ENCODE data around the gene NLGN4Y. TPM values are rescaled to one million over a fixed set of nuclear protein-coding genes. Genes with fewer than 3 reads are reported as not detected.

The NLGN4Y gene
- total RNA-seq, 4 donors from 2014 or later = 18.1 to 18.9 TPM; not detected in 2

DNA sequence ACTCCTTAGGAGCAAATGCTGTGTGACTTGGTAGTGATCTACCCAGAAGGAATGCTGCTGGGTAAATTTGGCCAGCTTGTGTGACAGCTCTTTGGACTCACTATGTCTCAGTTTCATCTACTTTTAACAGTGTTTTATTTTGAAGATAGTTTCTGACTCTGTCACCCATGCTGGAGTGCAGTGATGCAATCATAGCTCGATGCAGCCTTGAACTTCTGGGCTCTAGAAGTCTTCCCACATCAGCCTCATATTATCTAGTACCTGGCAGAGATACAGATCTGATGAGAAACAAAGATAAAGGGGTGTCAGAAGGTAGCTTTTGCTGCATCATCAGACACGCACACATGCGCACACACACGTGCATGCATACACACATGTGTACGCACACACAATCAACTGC is 19.2 kb downstream of the NLGN4Y start:
- TF ChIP-seq, protein P1, sequence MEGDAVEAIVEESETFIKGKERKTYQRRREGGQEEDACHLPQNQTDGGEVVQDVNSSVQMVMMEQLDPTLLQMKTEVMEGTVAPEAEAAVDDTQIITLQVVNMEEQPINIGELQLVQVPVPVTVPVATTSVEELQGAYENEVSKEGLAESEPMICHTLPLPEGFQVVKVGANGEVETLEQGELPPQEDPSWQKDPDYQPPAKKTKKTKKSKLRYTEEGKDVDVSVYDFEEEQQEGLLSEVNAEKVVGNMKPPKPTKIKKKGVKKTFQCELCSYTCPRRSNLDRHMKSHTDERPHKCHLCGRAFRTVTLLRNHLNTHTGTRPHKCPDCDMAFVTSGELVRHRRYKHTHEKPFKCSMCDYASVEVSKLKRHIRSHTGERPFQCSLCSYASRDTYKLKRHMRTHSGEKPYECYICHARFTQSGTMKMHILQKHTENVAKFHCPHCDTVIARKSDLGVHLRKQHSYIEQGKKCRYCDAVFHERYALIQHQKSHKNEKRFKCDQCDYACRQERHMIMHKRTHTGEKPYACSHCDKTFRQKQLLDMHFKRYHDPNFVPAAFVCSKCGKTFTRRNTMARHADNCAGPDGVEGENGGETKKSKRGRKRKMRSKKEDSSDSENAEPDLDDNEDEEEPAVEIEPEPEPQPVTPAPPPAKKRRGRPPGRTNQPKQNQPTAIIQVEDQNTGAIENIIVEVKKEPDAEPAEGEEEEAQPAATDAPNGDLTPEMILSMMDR (IDR thresholded peaks at IDR 0.05) = no peak
- no peak for TF ChIP-seq POLR2A (IDR thresholded peaks at IDR 0.05)
- 97% methylated on average over 5 of the region's 5 CpGs; no CpG with 5 or more reads in 1 of the 2 donors for WGBS, 2 donors
- H3K36me3 ChIP-seq = no peaks in the 10 kb centered on the region
- no peak overlapping the region for H3K4me3 ChIP-seq
- no peak for DNase-seq
- H3K27me3 ChIP-seq = no peaks in the 10 kb centered on the region
- no peaks in the 10 kb centered on the region for H3K9me3 ChIP-seq
- intact Hi-C loops (cut with DNase I) = no loop called here
- no peak overlapping the region for H3K27ac ChIP-seq
- no peaks in the 10 kb centered on the region for H3K4me1 ChIP-seq

DNA sequence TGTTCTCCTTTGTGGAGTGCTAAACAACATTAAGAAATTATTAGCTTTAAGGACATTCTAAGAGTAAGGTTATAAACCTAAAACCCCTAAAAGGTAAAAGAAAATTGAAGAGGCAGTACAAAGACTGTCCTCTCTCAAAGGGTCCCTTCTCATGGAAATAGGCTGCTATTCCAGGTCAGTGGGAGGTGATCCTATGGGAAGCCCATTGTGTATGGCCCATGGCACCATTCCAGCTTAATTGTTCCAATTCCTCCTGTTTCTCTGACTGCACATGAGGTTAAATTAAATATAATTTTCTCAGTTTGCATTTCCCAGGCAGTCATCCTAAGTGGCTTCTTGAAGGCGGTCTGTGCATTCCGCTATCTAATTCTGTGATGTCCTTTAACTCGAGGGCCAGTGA is 57.0 kb downstream of the NLGN4Y start:
- H3K27ac ChIP-seq = no peak overlapping the region
- H3K27me3 ChIP-seq = no peaks in the 10 kb centered on the region
- H3K9me3 ChIP-seq = no peaks in the 10 kb centered on the region
- H3K4me3 ChIP-seq = no peak overlapping the region
- intact Hi-C loops (cut with DNase I) = no loop called here
- TF ChIP-seq POLR2A (IDR thresholded peaks at IDR 0.05) = no peak
- TF ChIP-seq, protein P1 (IDR thresholded peaks at IDR 0.05) = no peak
- no peaks in the 10 kb centered on the region for H3K36me3 ChIP-seq
- no peaks in the 10 kb centered on the region for H3K4me1 ChIP-seq
- WGBS, 2 donors = 94% methylated on average over 3 of the region's 3 CpGs; no CpG with 5 or more reads in 1 of the 2 donors
- no peak for DNase-seq

DNA sequence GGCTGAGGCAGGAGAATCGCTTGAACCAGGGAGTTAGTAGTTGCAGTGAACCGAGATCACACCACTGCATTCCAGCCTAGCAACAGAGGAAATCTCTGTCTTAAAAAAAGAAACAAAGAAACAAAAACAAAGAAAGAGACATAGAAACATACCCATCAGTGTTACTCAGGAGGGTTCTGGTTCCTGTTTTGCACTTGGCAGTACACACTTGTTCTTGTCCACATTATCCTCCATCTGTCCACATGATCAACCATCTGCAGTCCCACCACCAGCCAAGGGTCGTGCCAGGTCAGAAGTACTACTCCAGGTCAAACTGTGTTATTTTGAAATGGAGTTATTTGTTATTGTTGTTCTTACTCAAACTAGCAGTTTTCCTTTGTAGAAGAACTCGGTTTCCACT is 62.4 kb downstream of the NLGN4Y start:
- Histone ChIP-seq H3K9me3 (no peaks in the 10 kb centered on the region), H3K27me3 (no peaks in the 10 kb centered on the region), H3K27ac (no peak overlapping the region), H3K4me3 (no peak overlapping the region), H3K36me3 (no peaks in the 10 kb centered on the region), H3K4me1 (no peaks in the 10 kb centered on the region)
- no peak for DNase-seq
- WGBS, 2 donors = 76% methylated on average over 3 of the region's 4 CpGs; no CpG with 5 or more reads in 1 of the 2 donors
- intact Hi-C loops (cut with DNase I) = no loop called here
- TF ChIP-seq POLR2A (IDR thresholded peaks at IDR 0.05) = no peak
- TF ChIP-seq, protein P1 (IDR thresholded peaks at IDR 0.05) = no peak

DNA sequence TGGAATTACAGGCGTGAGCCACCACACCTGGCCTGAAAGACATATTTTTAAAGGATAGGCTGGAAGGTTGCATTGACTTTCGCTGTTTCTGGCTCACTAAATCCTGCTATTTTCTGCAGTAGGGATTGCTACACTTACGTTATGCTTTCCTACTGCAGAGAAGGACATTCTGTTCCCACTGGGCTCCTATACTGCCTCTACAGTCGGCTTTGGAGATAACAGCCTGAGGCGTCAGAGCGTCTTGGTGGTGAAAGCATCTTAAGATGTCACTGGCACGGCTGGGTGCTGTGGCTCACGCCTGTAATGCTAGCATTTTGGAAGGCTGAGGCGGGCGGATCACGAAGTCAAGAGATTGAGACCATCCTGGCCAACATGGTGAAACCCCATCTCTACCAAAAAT is 77.0 kb downstream of the NLGN4Y start:
- Histone ChIP-seq H3K27me3 (no peaks in the 10 kb centered on the region), H3K4me3 (no peak overlapping the region), H3K27ac (no peak overlapping the region), H3K9me3 (no peaks in the 10 kb centered on the region), H3K4me1 (no peaks in the 10 kb centered on the region), H3K36me3 (no peaks in the 10 kb centered on the region)
- no CpG with 5 or more reads among the region's 11 CpGs for WGBS, 2 donors
- no peak for DNase-seq
- no peak for TF ChIP-seq POLR2A (IDR thresholded peaks at IDR 0.05)
- TF ChIP-seq, protein P1 (IDR thresholded peaks at IDR 0.05) = no peak
- intact Hi-C loops (cut with DNase I) = no loop called here

DNA sequence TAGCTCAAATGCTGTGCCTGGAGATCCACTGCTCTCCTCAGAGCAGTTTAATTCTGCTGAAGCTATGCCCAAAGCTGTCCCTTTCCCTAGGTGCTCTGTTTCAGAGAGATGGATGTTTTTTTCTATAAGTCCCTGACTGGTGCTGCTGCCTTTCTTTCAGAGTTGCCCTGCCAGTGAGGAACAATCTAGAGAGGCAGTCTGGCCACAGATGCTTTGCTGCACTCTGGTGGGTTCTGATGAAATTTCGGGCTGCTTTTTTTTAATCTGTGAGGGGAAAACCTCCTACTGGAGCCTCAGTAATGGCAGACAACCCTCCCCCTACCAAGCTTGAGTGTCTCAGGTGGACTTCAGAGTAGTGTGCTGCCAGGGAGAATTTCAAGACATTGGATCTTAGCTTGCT is 93.3 kb downstream of the NLGN4Y start:
- Histone ChIP-seq H3K27me3 (no peaks in the 10 kb centered on the region), H3K4me1 (no peaks in the 10 kb centered on the region), H3K27ac (no peak overlapping the region), H3K4me3 (no peak overlapping the region), H3K9me3 (no peaks in the 10 kb centered on the region), H3K36me3 (no peaks in the 10 kb centered on the region)
- no peak for DNase-seq
- 100% methylated on average over 1 of the region's 1 CpG; no CpG with 5 or more reads in 1 of the 2 donors for WGBS, 2 donors
- no peak for TF ChIP-seq POLR2A (IDR thresholded peaks at IDR 0.05)
- TF ChIP-seq, protein P1 (IDR thresholded peaks at IDR 0.05) = no peak
- intact Hi-C loops (cut with DNase I) = no loop called here
